GM18519 (cell line): ENCODE measurements around the gene F12.
"Not testable (repeated sequence)": the region's sequence is repeated elsewhere in the genome, so short reads cannot be mapped to it uniquely, and the experiment has no call there.

Experiments
- ATAC-seq: cut with Tn5 transposase; IDR thresholded peaks from one replicate; pipeline ENCODE4 v1.9.1; 2021; ENCODE audit warnings: mild to moderate bottlenecking, moderate library complexity; ENCODE audit not compliant: unreplicated experiment, low FRiP score

The F12 gene

GRCh38 chr5:177390363-177391300 lies 18.7 kb downstream of the F12 start:
- no peak for ATAC-seq

DNA sequence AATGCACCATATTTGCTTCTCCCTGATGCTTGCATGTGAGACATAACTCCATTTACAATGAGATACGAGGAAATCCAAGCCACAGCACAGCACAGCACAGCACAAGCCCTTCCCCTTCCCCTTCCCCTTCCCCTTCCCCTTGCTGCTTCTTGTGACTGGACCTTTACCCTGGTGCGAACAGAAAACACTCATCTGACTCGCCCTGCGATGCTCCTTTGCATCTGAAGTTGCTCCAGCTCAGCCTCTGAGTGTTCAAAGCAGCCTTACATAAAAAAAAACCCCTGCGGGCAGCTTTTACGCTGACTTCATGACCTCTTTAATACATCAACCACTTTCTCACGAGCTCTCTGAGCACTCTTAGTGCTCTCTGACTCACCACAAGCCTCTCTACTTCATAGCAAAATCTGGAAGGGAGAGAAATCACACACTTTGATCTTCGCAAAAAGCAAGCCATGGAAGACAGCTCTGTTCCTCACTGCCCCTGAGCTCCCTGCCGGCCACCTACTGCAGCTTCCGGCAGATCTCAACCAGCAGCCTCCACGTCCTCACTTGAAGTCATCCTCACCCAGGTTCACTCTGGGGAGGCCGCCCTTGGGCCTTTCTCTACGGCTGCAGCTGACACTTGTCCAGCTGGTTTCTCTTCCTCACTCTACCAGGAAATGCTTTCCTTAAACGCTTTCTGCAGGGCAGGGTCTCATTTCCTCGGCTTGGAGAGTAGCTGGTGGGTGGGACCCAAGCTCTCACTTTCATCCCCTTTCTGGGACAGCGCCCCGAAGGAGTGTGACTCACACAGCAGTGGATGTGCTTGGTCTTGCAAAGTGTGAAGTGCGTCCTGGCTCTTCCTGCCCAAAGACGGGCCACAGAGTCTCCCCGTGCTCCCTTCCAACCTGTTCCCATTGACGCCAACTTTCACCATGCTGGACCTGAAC lies 19.9 kb downstream of the F12 start:
- no peak for ATAC-seq

DNA sequence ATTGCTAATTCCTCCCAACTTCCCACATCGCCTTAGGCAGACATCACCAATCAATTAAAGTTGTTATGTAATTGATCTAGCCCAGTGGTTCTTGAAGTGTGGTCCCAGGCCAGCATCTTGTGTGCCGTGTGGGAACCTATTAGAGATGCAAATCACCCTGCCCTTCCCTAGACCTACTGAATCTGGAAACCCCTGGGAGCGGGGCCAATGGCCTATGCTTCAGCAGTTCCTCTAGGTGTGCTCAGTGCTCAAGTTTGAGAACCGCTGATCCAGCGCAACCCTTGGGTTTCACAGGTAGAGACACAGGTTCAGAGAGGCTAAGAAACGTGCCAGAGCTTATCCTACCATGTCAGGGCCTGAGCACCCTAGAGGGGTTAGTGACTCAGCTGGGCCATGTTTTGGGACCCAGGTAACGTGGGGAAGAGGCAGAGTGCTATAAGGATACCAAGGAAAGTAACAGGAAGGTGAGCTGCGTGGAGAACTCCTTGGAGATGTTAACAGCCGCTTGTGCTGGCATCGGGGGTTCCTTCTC lies 20.8 kb downstream of the F12 start:
- ATAC-seq = no peak

- no peak for ATAC-seq
Observed at GRCh38 chr5:177387405-177387804, 22.0 kb downstream of the F12 start.

GRCh38 chr5:177386542-177386941 lies 22.8 kb downstream of the F12 start:
- ATAC-seq = no peak

DNA sequence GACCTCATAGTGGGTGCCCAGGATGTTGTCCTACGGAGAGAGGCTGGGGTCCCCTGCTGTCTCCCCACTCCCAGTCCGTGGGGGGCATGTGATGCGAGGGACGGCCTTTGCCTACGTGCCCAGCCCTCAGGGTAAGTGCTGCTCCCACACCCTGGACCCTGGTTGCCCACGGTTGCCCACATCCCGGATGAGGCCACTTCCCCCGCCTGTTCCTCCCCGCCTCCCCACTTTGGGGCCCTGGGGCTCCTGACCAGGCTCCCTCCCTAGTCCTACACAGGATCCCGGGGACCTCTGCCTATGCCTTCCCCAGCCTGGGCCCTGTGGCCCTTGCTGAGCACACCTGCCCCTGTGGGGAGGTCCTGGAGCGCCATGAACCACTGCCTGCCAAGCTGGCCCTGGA lies 23.6 kb downstream of the F12 start:
- ATAC-seq = no peak

GRCh38 chr5:177384134-177384533 lies 25.2 kb downstream of the F12 start, which contains the start of gene SLC34A1:
Gene SLC34A1 (plus strand): TSS chr5:177384434. CDS start chr5:177385742, 1,308 bp downstream.
- ATAC-seq = no peak

DNA sequence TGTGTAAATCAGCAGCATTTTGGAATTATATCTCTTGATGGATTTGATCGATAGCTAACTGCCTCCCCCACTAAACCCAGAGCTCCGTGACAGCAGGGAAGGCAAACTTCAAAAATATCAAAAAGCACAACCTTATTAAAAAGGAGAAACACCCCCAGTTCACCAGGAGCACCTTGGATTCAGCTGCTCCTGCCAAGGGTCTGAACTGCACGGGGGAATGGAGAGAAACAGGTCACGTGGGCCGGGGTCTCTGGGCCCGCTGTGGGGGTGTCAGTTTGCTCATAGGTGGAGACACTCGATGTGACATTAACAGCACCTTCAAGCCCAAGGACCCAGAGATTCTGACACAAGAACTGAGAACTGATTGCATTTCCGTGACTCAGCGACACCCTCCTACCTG lies 26.2 kb downstream of the F12 start:
- no peak for ATAC-seq

- ATAC-seq = no peak
Observed at GRCh38 chr5:177382423-177383029, 26.8 kb downstream of the F12 start.

DNA sequence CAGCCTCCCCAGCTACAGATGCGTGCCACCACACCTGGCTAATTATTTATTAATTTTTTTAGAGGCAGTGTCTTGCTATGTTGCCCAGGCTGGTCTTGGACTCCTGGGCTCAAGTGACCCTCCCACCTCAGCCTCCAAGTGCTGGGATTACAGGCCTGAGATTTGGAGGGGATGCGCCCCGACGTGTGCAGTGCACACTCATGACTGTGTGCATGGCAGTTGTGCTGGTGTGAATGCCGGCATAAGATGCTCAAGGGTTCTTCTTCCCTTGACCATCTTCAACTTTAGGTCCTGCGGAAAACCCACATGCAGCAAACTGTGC lies 28.6 kb downstream of the F12 start:
- ATAC-seq = no peak

DNA sequence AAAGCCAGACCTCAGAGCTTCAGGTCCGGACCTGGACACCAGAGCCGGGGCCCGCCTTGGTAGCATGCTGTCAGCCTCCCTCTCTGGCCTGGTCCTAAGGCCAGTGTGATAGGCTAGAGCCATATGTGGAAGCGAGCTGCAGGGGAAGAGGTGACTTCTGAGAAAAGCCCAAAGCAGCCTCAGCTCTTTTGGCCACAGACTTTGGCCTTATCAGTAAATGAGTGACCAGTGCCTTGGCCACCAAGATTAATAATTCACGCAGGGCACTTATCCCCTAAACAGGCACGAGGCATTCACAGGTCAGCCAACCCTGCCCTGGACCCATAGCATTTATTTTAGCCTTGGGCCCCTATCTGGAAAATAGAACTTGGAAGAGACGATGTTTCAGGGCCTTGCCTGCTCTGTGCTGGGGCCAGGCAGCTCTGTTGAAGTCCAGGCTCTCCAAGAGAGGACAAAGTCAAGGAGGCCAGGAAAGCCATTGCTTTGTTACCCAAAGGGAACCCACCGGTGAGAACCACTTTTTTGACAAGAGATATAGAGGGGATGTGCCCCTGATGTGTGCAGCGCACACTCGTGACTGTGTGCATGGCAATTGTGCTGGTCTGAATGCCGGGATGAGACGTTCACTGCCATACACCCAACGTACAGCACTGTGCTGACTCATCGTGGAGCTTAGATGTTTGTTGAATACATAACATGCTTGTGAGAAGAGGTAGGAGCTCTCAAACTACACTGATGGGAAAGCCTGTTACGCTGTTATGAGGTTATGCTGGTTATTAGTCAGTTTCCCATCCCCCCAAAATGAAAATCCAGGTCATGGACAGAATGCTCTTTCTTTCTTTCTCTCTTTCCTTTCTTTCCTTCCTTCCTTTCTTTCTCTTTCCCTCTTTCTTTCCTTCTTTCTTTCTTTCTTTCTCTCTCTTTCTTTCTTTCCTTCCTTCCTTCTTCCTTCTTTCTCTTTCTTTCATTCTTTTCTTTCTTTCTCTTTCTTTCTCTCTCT lies 30.2 kb downstream of the F12 start:
- ATAC-seq = no peak

GRCh38 chr5:177377851-177378776 lies 31.2 kb downstream of the F12 start:
- no peak for ATAC-seq

DNA sequence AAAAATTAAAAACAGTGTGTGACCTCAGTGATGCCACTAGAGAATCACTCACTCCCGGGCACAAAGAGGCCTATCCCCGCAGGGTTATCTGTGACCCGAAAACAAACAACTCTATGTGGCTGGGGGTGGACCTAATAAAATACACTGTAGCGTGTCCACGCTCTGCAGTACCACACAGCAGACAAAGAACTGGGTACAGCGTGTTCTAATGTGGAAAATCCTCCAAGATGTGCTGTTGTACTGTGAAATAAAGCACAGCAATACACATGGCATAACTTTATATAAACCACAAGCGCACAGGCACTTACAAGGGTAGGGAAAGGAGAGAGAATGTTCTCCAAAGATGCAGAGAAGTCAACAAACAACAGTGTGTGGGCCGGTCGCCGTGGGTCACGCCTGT lies 33.3 kb downstream of the F12 start:
- ATAC-seq = no peak

GRCh38 chr5:177375516-177375915 lies 33.8 kb downstream of the F12 start:
- ATAC-seq = not testable (repeated sequence)

GRCh38 chr5:177374211-177374610 lies 35.2 kb downstream of the F12 start:
- no peak for ATAC-seq

DNA sequence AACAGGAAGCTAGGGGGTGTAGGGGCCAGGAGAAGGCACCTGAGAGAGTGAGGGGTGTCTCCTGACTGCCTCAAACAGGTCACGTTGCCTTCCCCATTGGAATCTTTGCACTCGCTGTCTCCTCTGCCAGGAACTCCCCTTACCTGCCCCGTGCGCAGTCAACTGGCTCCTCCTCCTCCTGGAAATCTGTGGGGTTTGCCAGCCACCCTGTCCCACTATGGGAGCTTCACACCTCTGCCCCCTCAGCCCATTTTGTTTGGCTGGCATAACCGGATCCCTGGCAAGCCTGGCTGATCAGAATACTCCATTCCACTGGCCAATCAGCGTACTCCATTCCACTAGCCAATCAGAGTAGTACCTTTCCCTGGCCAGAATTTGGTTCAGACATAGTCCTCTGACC lies 35.6 kb downstream of the F12 start:
- no peak for ATAC-seq

DNA sequence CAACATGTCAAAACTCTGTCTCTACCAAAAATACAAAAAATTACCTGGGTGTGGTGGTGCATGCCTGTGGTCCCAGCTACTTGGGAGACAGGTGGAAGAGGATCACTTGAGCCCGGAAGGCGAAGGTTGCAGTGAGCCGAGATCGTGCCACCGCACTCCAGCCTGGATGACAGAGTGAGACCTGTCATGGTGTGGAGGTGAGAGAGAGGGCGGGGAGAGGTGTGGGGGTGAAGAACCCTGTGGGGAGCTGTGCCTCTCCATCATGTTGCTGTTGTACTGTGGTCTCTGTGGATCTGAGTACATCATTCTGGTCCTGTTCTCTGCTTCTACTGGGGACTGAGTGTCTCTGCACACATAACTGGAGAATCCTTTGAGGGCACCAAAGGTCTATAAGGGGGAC lies 36.5 kb downstream of the F12 start:
- no peak for ATAC-seq
